Astrocyte of the cerebellum (primary cell): ENCODE results near the gene KLK14.

Experiments
- DNase-seq: peaks from one replicate; pipeline ENCODE4 v3.0.0-alpha.2; 2011; ENCODE audit warnings: low read depth
- H3K4me3 ChIP-seq: 2 replicates; pipeline ENCODE4 v1.5.1; 2011; ENCODE audit warnings: mild to moderate bottlenecking, low read depth, low read length, moderate library complexity
- in situ Hi-C: cut with HindIII; loops from 2 replicates; pipeline ENCODE4 v1.10.0; 2017; ENCODE audit warnings: low sequenced_read_pairs
- TF ChIP-seq, protein P1 (sequence below): IDR thresholded peaks from 2 replicates; pipeline ENCODE4 v1.5.1; 2012; ENCODE audit warnings: low read length, low read depth, moderate library complexity, mild to moderate bottlenecking; ENCODE audit errors: missing control alignments

Gene KLK14

DNA sequence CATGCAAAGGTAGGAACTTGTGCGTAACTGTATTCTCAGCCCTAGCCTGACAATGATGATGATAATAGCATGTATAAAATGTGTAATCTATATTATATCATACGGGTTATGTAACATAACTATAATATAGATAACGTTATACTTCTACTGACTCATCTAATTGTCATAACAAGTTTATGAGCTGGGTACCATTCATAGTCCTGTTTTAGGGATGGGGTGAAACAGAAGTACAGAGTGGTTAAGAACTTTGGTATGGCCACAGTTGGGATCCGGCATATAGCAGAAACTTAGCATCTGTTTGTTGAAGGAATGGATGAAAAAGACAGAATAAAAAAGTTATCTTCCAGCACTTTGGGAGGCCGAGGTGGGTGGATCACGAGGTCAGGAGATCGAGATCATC is 20.3 kb upstream of the KLK14 start:
- in situ Hi-C loops, result no loop called here
- TF ChIP-seq, protein P1, sequence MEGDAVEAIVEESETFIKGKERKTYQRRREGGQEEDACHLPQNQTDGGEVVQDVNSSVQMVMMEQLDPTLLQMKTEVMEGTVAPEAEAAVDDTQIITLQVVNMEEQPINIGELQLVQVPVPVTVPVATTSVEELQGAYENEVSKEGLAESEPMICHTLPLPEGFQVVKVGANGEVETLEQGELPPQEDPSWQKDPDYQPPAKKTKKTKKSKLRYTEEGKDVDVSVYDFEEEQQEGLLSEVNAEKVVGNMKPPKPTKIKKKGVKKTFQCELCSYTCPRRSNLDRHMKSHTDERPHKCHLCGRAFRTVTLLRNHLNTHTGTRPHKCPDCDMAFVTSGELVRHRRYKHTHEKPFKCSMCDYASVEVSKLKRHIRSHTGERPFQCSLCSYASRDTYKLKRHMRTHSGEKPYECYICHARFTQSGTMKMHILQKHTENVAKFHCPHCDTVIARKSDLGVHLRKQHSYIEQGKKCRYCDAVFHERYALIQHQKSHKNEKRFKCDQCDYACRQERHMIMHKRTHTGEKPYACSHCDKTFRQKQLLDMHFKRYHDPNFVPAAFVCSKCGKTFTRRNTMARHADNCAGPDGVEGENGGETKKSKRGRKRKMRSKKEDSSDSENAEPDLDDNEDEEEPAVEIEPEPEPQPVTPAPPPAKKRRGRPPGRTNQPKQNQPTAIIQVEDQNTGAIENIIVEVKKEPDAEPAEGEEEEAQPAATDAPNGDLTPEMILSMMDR, result no peak
- no peak overlapping the region for H3K4me3 ChIP-seq
- DNase-seq, result no peak

DNA sequence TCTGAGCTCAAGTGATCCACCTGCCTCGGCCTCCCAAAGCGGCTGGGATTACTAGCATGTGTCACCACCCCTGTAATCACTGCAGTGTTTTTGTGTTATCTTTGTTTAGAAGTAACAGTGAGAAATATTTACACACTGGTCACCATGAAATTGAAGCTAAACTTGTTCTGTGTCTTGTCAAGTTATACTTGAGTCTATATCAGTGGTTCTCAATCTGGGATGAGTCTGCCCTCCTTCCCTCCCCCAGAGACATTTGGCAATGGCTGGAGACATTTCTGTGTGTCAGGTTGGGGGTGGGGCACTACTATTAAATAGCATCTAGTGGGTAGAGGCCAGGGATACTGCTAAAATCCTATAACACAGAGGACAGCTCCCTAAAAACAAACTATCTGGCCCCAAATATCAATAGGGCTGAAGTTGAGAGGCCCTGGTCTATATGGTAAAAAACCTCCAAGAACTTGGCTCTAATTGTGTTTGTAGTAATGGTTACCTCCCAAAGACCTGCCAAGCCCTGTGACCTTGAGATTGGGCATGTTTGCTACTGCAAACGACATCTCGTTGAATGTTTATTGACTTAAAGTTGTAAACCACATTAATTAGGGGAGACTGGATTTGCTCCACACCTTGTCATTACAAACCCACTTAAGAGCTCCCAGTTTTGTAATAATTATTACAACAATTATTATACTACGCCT is 18.6 kb upstream of the KLK14 start:
- in situ Hi-C loops, result no loop called here
- no peak for DNase-seq
- H3K4me3 ChIP-seq, result no peak overlapping the region
- TF ChIP-seq, protein P1, result no peak

DNA sequence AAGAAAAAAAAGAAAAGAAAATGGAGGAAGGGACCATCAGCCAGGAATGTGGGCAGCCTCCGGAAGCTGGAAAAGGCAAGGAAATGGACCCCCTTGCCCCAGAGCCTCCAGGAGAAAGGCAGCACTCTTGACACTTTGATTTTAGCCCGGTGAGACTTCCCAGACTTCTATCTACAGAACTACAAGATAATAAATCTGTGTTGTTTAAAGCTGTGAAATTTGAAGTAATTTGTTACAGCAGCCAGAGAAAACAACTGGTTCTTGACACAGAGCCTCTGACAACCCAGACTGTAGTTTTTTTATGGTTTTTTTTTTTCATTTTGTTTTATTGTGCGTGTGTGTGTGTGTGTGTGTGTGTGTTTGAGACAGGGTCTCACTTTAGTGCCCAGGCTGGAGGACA is 17.9 kb upstream of the KLK14 start:
- TF ChIP-seq, protein P1, result no peak
- no peak for DNase-seq
- in situ Hi-C loops, result no loop called here
- H3K4me3 ChIP-seq, result no peak overlapping the region

DNA sequence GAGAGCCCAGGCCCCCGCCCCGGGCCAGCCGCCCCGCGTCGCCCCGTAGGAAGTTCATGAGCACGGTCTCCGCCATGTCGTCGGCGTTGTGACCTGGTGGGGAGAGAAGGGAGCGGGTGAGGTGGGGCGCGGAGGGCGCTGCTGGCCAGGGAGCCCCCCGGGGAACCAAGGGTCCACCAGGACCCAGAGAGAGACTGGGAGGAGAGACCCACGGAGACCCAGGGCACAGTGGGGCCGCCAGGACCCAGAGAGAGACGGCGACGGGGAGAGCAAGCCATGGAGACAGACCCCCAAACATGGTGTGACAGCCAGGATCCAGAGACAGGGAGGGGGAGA is 16.3 kb upstream of the KLK14 start:
- no peak for DNase-seq
- in situ Hi-C loops, result no loop called here
- H3K4me3 ChIP-seq, result no peak overlapping the region
- TF ChIP-seq, protein P1, result no peak

DNA sequence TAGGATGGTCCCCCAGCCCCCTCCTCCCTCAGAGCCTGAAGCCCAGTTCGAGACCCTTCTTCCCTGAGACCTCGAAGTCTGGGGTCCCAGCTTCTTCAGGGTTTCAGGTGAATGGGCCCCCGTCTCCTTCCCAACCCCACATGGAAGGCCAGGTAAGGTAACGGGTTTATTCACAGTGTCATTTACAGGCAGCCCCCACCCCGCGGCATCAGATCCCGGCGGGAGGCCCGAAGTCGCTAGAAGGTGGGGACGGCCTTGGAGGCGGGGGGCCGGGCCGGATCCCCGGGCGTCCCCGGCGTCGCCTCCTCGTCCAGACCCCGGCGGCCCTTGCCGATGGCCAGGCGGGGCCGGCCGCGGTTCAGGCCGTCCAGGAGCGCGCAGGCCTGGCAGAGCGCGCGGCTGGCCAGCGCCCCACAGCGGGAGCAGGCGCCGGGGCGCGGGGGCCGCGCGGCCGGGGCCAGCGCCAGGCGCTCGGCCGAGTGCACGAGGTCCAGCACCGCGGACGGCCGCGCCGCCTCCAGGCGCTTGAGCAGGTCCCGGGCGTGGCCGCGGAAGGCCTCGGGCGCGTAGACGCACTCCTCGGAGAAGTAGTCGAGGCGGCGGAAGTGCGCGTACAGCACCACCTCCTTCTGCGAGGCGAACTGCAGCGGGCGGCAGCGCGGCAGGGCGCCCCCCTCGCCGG is 15.8 kb upstream of the KLK14 start:
- H3K4me3 ChIP-seq, result no peak overlapping the region
- no peak for DNase-seq
- TF ChIP-seq, protein P1, result no peak
- in situ Hi-C loops, result no loop called here

DNA sequence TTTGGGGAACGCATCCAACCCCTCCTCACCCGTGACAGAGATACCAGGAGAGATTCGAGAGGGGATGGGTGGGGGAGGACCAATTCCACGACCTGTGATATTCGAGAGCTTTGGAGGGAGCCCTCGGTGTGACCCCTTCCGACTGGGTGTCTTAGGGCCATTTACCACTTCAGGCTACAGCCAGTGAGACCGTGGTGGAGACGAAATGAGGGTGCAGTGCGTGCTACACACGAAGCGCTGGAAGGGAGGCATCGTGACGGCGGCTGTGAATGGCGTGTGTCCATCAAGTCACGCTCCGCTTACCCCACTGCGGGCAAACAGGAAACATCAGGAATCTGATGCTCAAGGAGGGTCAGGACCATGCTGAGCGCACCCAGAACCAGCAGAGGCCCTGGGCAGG is 15.1 kb upstream of the KLK14 start:
- in situ Hi-C loops, result no loop called here

More for the DNA sequence above, 15.1 kb upstream of the KLK14 start:
- no peak overlapping the region for H3K4me3 ChIP-seq
- TF ChIP-seq, protein P1, result no peak
- no peak for DNase-seq
